H7 (cell line): Measurements from ENCODE around the gene DPY19L3. TPM values are rescaled to one million over a fixed set of nuclear protein-coding genes. Genes with fewer than 3 reads are reported as not detected.
"Not testable (repeated sequence)": the region's sequence is repeated elsewhere in the genome, so short reads cannot be mapped to it uniquely, and the experiment has no call there.

Experiments
- DNase-seq: peaks from one replicate; pipeline ENCODE4 v3.0.0; 2012
- H3K27me3 ChIP-seq: 2 replicates; pipeline ENCODE4 v1.6.0; 2011; ENCODE audit warnings: mild to moderate bottlenecking, low read length; ENCODE audit not compliant: control insufficient read depth, insufficient read depth
- H3K36me3 ChIP-seq: replicated peaks from 2 replicates; pipeline ENCODE4 v1.5.1; 2011; ENCODE audit warnings: low read length; ENCODE audit not compliant: control insufficient read depth, insufficient read depth
- H3K4me3 ChIP-seq: 2 replicates; pipeline ENCODE4 v1.5.1; 2011; ENCODE audit warnings: low read depth, mild to moderate bottlenecking, control low read depth, low read length, moderate library complexity; ENCODE audit not compliant: insufficient read depth
- total RNA-seq: library from RNA; depleted of rRNA; stranded (reverse); fragments of >200 nt; shearing (Covaris generic); gene quantifications from 2 replicates; pipeline ENCODE4 v1.2.3, GENCODE V29; 2014

DPY19L3 gene
- total RNA-seq, 1 experiment from 2014 or later: 27.6 TPM

DNA sequence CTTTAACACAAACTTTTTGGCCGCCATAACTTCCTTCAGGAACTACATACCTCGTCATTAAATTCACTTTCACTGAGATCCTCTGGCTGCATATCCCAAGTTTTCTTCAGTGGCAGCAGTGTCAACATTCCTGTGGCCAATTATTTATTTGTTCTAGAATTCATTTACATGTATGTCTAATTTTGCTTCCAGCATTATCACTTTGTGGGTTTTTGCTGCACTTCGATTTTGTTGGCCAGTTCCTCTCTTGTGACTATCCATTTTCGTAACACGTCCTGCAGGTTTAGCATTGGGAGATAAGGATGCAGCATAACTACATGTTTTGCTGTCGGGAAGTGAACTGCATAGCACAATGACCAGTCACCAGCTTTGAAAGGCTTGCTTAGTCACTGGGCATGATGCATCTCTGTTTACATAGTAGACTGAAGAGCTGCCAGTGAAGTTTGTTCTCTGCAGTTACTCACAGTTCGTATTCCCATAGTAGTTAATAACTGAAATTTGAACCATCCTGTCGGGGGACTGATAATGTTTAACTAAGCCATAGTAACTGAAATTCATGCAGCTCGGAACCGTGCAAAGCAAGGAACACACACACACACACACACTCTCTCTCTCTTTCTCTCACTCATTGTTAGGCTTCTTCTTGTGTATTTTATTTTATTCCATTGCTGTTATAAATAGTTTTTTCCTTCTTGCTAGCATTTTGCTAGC lies 31.8 kb upstream of the DPY19L3 start:
- no peaks in the 10 kb centered on the region for H3K27me3 ChIP-seq
- H3K4me3 ChIP-seq: no peak overlapping the region
- no peak for DNase-seq
- H3K36me3 ChIP-seq: peaks cover 5% of the 10 kb centered on the region; the same call in 1 of the 2 replicates

DNA sequence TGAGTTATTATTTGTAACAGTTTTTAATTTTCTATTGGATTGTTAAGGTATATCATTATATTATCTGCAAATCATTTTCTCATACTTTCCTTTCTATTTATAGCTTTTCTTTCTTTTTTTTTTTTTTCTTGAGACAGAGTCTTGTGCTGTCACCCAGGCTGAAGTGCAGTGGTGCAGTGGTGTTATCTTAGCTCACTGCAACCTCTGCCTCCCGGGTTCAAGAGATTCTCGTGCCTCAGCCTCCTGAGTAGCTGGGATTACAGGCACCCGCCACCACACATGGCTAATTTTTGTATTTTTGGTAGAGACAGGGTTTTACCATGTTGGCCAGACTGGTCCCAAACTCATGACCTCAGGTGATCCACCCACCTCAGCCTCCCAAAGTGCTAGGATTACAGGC lies 31.2 kb upstream of the DPY19L3 start:
- H3K27me3 ChIP-seq, H3K4me3 ChIP-seq, DNase-seq, H3K36me3 ChIP-seq: not testable (repeated sequence)

GRCh38 chr19:32377088-32377487 lies 28.5 kb upstream of the DPY19L3 start:
- DNase-seq: not testable (repeated sequence)

DNA sequence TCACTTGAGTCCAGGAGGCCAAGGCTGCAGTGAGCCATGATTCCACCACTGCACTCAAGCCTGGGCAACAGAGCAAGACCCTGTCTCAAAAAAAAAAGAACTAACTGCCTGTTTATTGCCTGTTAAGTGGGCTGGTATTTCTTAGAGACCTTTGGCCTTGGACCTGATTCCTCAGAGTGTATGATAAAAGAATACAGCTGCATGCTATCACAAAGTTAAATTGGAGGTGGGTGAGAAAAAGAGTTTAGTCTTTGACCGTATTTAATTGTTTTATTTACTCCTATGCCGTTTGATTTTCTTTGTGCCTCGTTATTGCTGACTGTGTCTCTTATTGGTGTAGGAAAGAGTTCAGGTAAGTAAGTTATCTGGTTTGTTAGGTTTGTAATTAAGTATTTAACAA lies 25.3 kb upstream of the DPY19L3 start:
- Histone ChIP-seq H3K36me3 (peaks cover 6% of the 10 kb centered on the region), H3K27me3 (no peaks in the 10 kb centered on the region), H3K4me3 (no peak overlapping the region)
- no peak for DNase-seq

More at GRCh38 chr19:32377088-32377487, 28.5 kb upstream of the DPY19L3 start:
- not testable (repeated sequence) for H3K4me3 ChIP-seq, H3K27me3 ChIP-seq, H3K36me3 ChIP-seq

DNA sequence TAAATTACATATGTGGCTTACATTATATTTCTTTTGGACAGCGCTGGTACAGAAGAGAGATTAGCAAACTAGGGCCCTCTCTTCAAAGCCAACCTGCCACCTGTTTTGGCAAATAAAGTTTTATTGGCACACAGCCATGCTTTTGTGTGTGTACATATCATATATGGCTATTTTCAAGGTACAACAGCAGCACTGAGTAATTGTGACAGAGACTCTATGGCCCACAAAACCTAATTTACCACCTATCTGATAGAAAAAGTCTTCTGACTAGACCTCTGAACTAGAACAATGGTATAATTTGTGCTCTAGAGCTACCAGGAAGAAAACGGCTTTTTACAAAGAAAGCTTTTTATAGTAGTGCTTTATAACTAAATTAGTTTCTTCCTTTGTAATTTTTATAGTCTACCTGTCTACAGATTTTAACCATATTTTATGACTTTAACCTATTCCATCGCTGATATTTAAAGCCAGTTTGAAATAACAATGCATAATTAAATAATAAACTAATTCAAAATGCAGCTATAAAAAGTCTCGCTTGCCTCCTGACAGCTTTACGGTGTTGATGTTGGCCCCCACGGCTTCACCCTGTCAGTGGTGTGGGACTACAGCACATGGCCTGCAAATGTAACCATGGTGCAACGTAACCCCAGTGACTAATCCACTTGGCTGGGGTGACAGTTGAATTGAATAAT lies 17.7 kb upstream of the DPY19L3 start:
- no peak for DNase-seq
- peaks cover 2% of the 10 kb centered on the region for H3K36me3 ChIP-seq
- H3K4me3 ChIP-seq: no peak overlapping the region
- no peaks in the 10 kb centered on the region for H3K27me3 ChIP-seq

- no peaks in the 10 kb centered on the region for H3K27me3 ChIP-seq
- no peak for DNase-seq
- H3K4me3 ChIP-seq: no peak overlapping the region
- H3K36me3 ChIP-seq: no peaks in the 10 kb centered on the region; the same call in 1 of the 2 replicates
Measured at GRCh38 chr19:32388393-32388855, 17.1 kb upstream of the DPY19L3 start.

- H3K4me3 ChIP-seq: no peak overlapping the region
- peaks cover 4% of the 10 kb centered on the region for H3K36me3 ChIP-seq
- no peak for DNase-seq
- H3K27me3 ChIP-seq: no peaks in the 10 kb centered on the region
Measured at GRCh38 chr19:32392901-32393300, 12.7 kb upstream of the DPY19L3 start.

- no peak overlapping the region for H3K4me3 ChIP-seq
- H3K27me3 ChIP-seq: no peaks in the 10 kb centered on the region
- DNase-seq: no peak
- peaks cover 4% of the 10 kb centered on the region for H3K36me3 ChIP-seq
Measured at GRCh38 chr19:32396046-32396652, 9.4 kb upstream of the DPY19L3 start.

GRCh38 chr19:32397671-32398101 lies 7.9 kb upstream of the DPY19L3 start:
- H3K36me3 ChIP-seq: peaks cover 4% of the 10 kb centered on the region
- no peak overlapping the region for H3K4me3 ChIP-seq
- no peak for DNase-seq
- no peaks in the 10 kb centered on the region for H3K27me3 ChIP-seq

- Histone ChIP-seq H3K27me3 (no peaks in the 10 kb centered on the region), H3K4me3 (no peak overlapping the region), H3K36me3 (no peaks in the 10 kb centered on the region)
- DNase-seq: no peak
Measured at GRCh38 chr19:32401992-32402391, 3.6 kb upstream of the DPY19L3 start.

GRCh38 chr19:32403291-32403995 lies 2.1 kb upstream of the DPY19L3 start:
- no peaks in the 10 kb centered on the region for H3K27me3 ChIP-seq
- no peak for DNase-seq
- H3K36me3 ChIP-seq: no peaks in the 10 kb centered on the region
- H3K4me3 ChIP-seq: no peak overlapping the region

GRCh38 chr19:32404213-32404932 lies 1.2 kb upstream of the DPY19L3 start:
- H3K27me3 ChIP-seq: no peaks in the 10 kb centered on the region
- peak overlapping the region; percentile 92 for H3K4me3 ChIP-seq
- H3K36me3 ChIP-seq: peaks cover 2% of the 10 kb centered on the region
- DNase-seq: peak; percentile 40

DNA sequence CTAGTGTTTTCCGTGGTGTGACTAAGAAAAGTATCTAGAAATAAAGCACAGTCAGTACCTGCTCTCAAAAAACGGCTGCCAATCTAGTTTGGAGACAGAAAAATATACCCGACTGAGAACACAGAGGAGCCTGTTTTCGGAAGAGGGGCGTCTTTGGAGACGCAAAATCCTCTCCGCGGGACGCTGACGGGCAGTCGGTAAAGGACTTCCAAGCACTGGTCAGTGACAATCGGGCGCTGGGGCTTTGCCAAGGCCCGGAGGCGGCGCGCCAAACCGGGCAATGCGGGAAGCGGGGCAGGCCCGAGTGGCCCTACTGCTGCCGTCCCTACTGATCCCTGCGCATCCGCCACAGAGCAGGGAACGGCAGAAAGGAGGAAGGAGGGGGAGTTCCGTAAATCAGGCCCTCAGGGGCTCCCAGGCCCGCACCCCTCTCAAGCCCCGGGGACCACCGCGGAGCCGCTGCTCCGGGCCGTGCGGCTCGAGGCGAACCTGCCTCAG lies 588 bp upstream of the DPY19L3 start:
- H3K27me3 ChIP-seq: no peaks in the 10 kb centered on the region
- H3K4me3 ChIP-seq: peak overlapping the region; percentile 92
- peaks cover 8% of the 10 kb centered on the region for H3K36me3 ChIP-seq
- DNase-seq: no peak
